ENCODE results near the gene SHH.

Gene SHH

DNA sequence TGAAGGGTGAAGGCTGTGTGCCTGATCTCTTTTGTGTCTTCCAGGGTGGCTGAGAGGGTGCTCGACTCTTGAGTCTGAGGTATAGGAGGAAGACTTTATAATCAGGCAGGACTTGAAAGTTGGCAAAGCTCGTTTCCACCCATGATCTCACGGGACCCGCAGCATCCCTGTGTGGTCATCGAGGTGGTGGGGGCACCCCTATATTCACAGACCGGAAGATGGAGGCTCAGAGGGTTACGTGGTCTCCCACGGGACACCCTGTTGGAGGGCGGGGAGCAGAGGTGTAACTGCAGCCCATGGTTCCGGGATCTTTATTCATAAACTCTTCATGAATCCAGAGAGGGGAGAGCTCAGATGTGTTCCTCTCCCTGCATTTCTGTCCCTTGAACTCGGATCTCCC is 9.6 kb upstream of the SHH start:
- Histone ChIP-seq H3K79me2 (ENCODE audit: control insufficient read depth, insufficient read depth, low read length) (no peaks in the 10 kb centered on the region), H3K27ac (ENCODE audit: low read depth, low read length) (no peak overlapping the region), H3K4ac (ENCODE audit: low read depth, low read length) (no peak overlapping the region), H2BK15ac (replicated peaks; ENCODE audit: low read depth) (no peak overlapping the region), H3K18ac (ENCODE audit: low read length) (no peak overlapping the region), H2AK5ac (ENCODE audit: low read length) (no peak overlapping the region), H4K8ac (ENCODE audit: low read depth, low read length) (no peak overlapping the region), H3K27me3 (ENCODE audit: insufficient read depth, low read length, poor library complexity) (no peaks in the 10 kb centered on the region), H4K5ac (ENCODE audit: low read length) (no peak overlapping the region), H3K4me2 (ENCODE audit: low read length) (no peak overlapping the region), H3K79me1 (ENCODE audit: low read length) (no peaks in the 10 kb centered on the region), H2BK120ac (ENCODE audit: low read depth, low read length) (no peak overlapping the region), H3K4me3 (ENCODE audit: low read length) (no peak overlapping the region), H3K56ac (ENCODE audit: low read length) (no peak overlapping the region), H3K4me1 (ENCODE audit: control insufficient read depth, low read depth, low read length) (no peaks in the 10 kb centered on the region), H2BK5ac (ENCODE audit: low read length) (no peak overlapping the region), H3K36me3 (ENCODE audit: control insufficient read depth, insufficient read depth, low read length) (no peaks in the 10 kb centered on the region), H3K9ac (ENCODE audit: low read length) (no peak overlapping the region), H3K23ac (ENCODE audit: low read length) (no peak overlapping the region)
- DNase-seq, result no peak
- no CpG with 5 or more reads among the region's 11 CpGs for WGBS (ENCODE audit: extremely low coverage, insufficient coverage, low lambda C conversion rate)

GRCh38 chr7:155820788-155821187 is 8.5 kb upstream of the SHH start:
- no peak overlapping the region for H4K8ac ChIP-seq (ENCODE audit: low read depth, low read length)
- DNase-seq, result no peak
- no peak overlapping the region for H4K5ac ChIP-seq (ENCODE audit: low read length)
- H3K18ac ChIP-seq (ENCODE audit: low read length), result no peak overlapping the region
- no peak overlapping the region for H2BK15ac ChIP-seq (replicated peaks; ENCODE audit: low read depth)
- H3K23ac ChIP-seq (ENCODE audit: low read length), result no peak overlapping the region
- H3K4ac ChIP-seq (ENCODE audit: low read depth, low read length), result no peak overlapping the region
- H3K79me2 ChIP-seq (ENCODE audit: control insufficient read depth, insufficient read depth, low read length), result no peaks in the 10 kb centered on the region
- no peak overlapping the region for H2BK120ac ChIP-seq (ENCODE audit: low read depth, low read length)
- H3K4me1 ChIP-seq (ENCODE audit: control insufficient read depth, low read depth, low read length), result no peaks in the 10 kb centered on the region
- WGBS (ENCODE audit: extremely low coverage, insufficient coverage, low lambda C conversion rate), result no CpG with 5 or more reads among the region's 13 CpGs
- no peaks in the 10 kb centered on the region for H3K27me3 ChIP-seq (ENCODE audit: insufficient read depth, low read length, poor library complexity)
- no peak overlapping the region for H2AK5ac ChIP-seq (ENCODE audit: low read length)
- no peak overlapping the region for H3K27ac ChIP-seq (ENCODE audit: low read depth, low read length)
- no peak overlapping the region for H3K4me3 ChIP-seq (ENCODE audit: low read length)
- no peaks in the 10 kb centered on the region for H3K36me3 ChIP-seq (ENCODE audit: control insufficient read depth, insufficient read depth, low read length)
- no peak overlapping the region for H2BK5ac ChIP-seq (ENCODE audit: low read length)
- H3K79me1 ChIP-seq (ENCODE audit: low read length), result no peaks in the 10 kb centered on the region
- H3K9ac ChIP-seq (ENCODE audit: low read length), result no peak overlapping the region
- no peak overlapping the region for H3K4me2 ChIP-seq (ENCODE audit: low read length)
- H3K56ac ChIP-seq (ENCODE audit: low read length), result no peak overlapping the region

GRCh38 chr7:155820246-155820645 is 8.0 kb upstream of the SHH start:
- H3K23ac ChIP-seq (ENCODE audit: low read length), result no peak overlapping the region
- no CpG with 5 or more reads among the region's 18 CpGs for WGBS (ENCODE audit: extremely low coverage, insufficient coverage, low lambda C conversion rate)
- no peak overlapping the region for H3K9ac ChIP-seq (ENCODE audit: low read length)

GRCh38 chr7:155819186-155819585 is 6.9 kb upstream of the SHH start:
- Histone ChIP-seq H3K27me3 (ENCODE audit: insufficient read depth, low read length, poor library complexity) (peaks cover under 1% of the 10 kb centered on the region), H2AK5ac (ENCODE audit: low read length) (no peak overlapping the region), H3K4ac (ENCODE audit: low read depth, low read length) (no peak overlapping the region), H4K8ac (ENCODE audit: low read depth, low read length) (no peak overlapping the region), H3K23ac (ENCODE audit: low read length) (no peak overlapping the region), H3K4me1 (ENCODE audit: control insufficient read depth, low read depth, low read length) (no peaks in the 10 kb centered on the region), H3K27ac (ENCODE audit: low read depth, low read length) (no peak overlapping the region), H4K5ac (ENCODE audit: low read length) (no peak overlapping the region), H2BK5ac (ENCODE audit: low read length) (no peak overlapping the region), H3K79me1 (ENCODE audit: low read length) (no peaks in the 10 kb centered on the region), H3K4me3 (ENCODE audit: low read length) (no peak overlapping the region), H3K4me2 (ENCODE audit: low read length) (no peak overlapping the region), H3K36me3 (ENCODE audit: control insufficient read depth, insufficient read depth, low read length) (no peaks in the 10 kb centered on the region), H2BK15ac (replicated peaks; ENCODE audit: low read depth) (no peak overlapping the region), H3K9ac (ENCODE audit: low read length) (no peak overlapping the region), H3K79me2 (ENCODE audit: control insufficient read depth, insufficient read depth, low read length) (no peaks in the 10 kb centered on the region), H3K56ac (ENCODE audit: low read length) (no peak overlapping the region), H2BK120ac (ENCODE audit: low read depth, low read length) (no peak overlapping the region), H3K18ac (ENCODE audit: low read length) (no peak overlapping the region)
- no peak for DNase-seq
- WGBS (ENCODE audit: extremely low coverage, insufficient coverage, low lambda C conversion rate), result no CpG with 5 or more reads among the region's 12 CpGs

More at GRCh38 chr7:155820246-155820645, 8.0 kb upstream of the SHH start:
- Histone ChIP-seq H2AK5ac (ENCODE audit: low read length) (no peak overlapping the region), H3K79me2 (ENCODE audit: control insufficient read depth, insufficient read depth, low read length) (no peaks in the 10 kb centered on the region), H3K4me2 (ENCODE audit: low read length) (no peak overlapping the region), H3K79me1 (ENCODE audit: low read length) (no peaks in the 10 kb centered on the region), H3K27ac (ENCODE audit: low read depth, low read length) (no peak overlapping the region), H3K56ac (ENCODE audit: low read length) (no peak overlapping the region), H4K5ac (ENCODE audit: low read length) (no peak overlapping the region), H3K4me3 (ENCODE audit: low read length) (no peak overlapping the region), H2BK120ac (ENCODE audit: low read depth, low read length) (no peak overlapping the region), H3K18ac (ENCODE audit: low read length) (no peak overlapping the region), H3K4ac (ENCODE audit: low read depth, low read length) (no peak overlapping the region), H3K27me3 (ENCODE audit: insufficient read depth, low read length, poor library complexity) (no peaks in the 10 kb centered on the region), H3K4me1 (ENCODE audit: control insufficient read depth, low read depth, low read length) (no peaks in the 10 kb centered on the region), H2BK5ac (ENCODE audit: low read length) (no peak overlapping the region), H4K8ac (ENCODE audit: low read depth, low read length) (no peak overlapping the region), H2BK15ac (replicated peaks; ENCODE audit: low read depth) (no peak overlapping the region), H3K36me3 (ENCODE audit: control insufficient read depth, insufficient read depth, low read length) (no peaks in the 10 kb centered on the region)
- DNase-seq, result no peak

GRCh38 chr7:155818820-155819168 is 6.5 kb upstream of the SHH start:
- Histone ChIP-seq H3K23ac (ENCODE audit: low read length) (no peak overlapping the region), H2BK120ac (ENCODE audit: low read depth, low read length) (no peak overlapping the region), H3K4me1 (ENCODE audit: control insufficient read depth, low read depth, low read length) (no peaks in the 10 kb centered on the region), H2AK5ac (ENCODE audit: low read length) (no peak overlapping the region), H4K8ac (ENCODE audit: low read depth, low read length) (no peak overlapping the region), H3K4me2 (ENCODE audit: low read length) (no peak overlapping the region), H2BK5ac (ENCODE audit: low read length) (no peak overlapping the region), H3K27me3 (ENCODE audit: insufficient read depth, low read length, poor library complexity) (peaks cover 5% of the 10 kb centered on the region), H3K9ac (ENCODE audit: low read length) (no peak overlapping the region), H3K79me2 (ENCODE audit: control insufficient read depth, insufficient read depth, low read length) (no peaks in the 10 kb centered on the region), H3K4ac (ENCODE audit: low read depth, low read length) (no peak overlapping the region), H3K18ac (ENCODE audit: low read length) (no peak overlapping the region), H3K79me1 (ENCODE audit: low read length) (no peaks in the 10 kb centered on the region), H4K5ac (ENCODE audit: low read length) (no peak overlapping the region), H2BK15ac (replicated peaks; ENCODE audit: low read depth) (no peak overlapping the region), H3K36me3 (ENCODE audit: control insufficient read depth, insufficient read depth, low read length) (no peaks in the 10 kb centered on the region), H3K27ac (ENCODE audit: low read depth, low read length) (no peak overlapping the region), H3K4me3 (ENCODE audit: low read length) (no peak overlapping the region), H3K56ac (ENCODE audit: low read length) (no peak overlapping the region)
- DNase-seq, result no peak
- WGBS (ENCODE audit: extremely low coverage, insufficient coverage, low lambda C conversion rate), result no CpG with 5 or more reads among the region's 6 CpGs

DNA sequence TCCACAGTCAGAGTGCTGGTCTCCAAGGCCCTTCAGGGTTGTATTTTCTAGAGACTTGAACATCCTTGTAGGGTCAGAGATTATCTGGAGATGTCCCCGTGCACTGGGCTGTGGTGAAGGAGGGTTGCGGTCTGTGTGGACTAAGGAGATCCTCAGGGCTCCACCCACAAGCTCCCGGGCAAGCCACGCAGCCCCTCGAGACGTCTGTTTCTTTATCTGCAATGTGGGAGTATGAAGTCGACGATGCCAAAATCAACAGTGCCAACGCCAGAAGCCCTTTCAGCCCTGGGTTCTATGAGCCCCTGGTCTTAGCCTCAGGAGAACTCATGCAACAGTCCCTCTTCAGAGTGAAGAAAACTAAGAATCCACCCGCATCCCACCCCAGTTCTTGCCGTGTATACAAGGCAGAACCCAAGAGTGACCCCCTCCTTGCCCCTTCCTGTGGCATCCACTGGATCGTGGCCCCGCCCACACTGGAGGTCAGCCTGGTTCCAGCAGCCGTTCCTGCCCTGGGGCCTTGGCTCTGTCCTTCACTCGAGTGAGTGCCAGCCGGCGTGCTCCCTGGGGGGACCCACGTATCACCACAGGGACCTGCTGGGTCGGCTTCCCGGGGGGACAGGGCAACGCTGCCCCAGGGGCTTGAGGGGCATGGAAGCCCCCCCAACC is 6.0 kb upstream of the SHH start:
- DNase-seq, result no peak
- Histone ChIP-seq H2BK15ac (replicated peaks; ENCODE audit: low read depth) (no peak overlapping the region), H4K8ac (ENCODE audit: low read depth, low read length) (no peak overlapping the region), H3K18ac (ENCODE audit: low read length) (no peak overlapping the region), H3K36me3 (ENCODE audit: control insufficient read depth, insufficient read depth, low read length) (no peaks in the 10 kb centered on the region), H3K23ac (ENCODE audit: low read length) (no peak overlapping the region), H3K27me3 (ENCODE audit: insufficient read depth, low read length, poor library complexity) (peaks cover 10% of the 10 kb centered on the region), H2BK5ac (ENCODE audit: low read length) (no peak overlapping the region), H3K4me2 (ENCODE audit: low read length) (no peak overlapping the region), H3K4ac (ENCODE audit: low read depth, low read length) (no peak overlapping the region), H3K4me3 (ENCODE audit: low read length) (no peak overlapping the region), H4K5ac (ENCODE audit: low read length) (no peak overlapping the region), H3K79me1 (ENCODE audit: low read length) (no peaks in the 10 kb centered on the region), H3K9ac (ENCODE audit: low read length) (no peak overlapping the region), H3K79me2 (ENCODE audit: control insufficient read depth, insufficient read depth, low read length) (no peaks in the 10 kb centered on the region), H3K56ac (ENCODE audit: low read length) (no peak overlapping the region), H3K27ac (ENCODE audit: low read depth, low read length) (no peak overlapping the region), H3K4me1 (ENCODE audit: control insufficient read depth, low read depth, low read length) (no peaks in the 10 kb centered on the region), H2AK5ac (ENCODE audit: low read length) (no peak overlapping the region), H2BK120ac (ENCODE audit: low read depth, low read length) (no peak overlapping the region)
- WGBS (ENCODE audit: extremely low coverage, insufficient coverage, low lambda C conversion rate), result no CpG with 5 or more reads among the region's 21 CpGs

All from mesendoderm (in vitro differentiated cells).